IPS DF 19.7 (cell line): ENCODE measurements around the gene PHF2.

Experiments
- DNase-seq: peaks from one replicate; pipeline ENCODE4 v3.0.0-alpha.2; 2013; ENCODE audit warnings: low read depth, low spot score

PHF2 gene

DNA sequence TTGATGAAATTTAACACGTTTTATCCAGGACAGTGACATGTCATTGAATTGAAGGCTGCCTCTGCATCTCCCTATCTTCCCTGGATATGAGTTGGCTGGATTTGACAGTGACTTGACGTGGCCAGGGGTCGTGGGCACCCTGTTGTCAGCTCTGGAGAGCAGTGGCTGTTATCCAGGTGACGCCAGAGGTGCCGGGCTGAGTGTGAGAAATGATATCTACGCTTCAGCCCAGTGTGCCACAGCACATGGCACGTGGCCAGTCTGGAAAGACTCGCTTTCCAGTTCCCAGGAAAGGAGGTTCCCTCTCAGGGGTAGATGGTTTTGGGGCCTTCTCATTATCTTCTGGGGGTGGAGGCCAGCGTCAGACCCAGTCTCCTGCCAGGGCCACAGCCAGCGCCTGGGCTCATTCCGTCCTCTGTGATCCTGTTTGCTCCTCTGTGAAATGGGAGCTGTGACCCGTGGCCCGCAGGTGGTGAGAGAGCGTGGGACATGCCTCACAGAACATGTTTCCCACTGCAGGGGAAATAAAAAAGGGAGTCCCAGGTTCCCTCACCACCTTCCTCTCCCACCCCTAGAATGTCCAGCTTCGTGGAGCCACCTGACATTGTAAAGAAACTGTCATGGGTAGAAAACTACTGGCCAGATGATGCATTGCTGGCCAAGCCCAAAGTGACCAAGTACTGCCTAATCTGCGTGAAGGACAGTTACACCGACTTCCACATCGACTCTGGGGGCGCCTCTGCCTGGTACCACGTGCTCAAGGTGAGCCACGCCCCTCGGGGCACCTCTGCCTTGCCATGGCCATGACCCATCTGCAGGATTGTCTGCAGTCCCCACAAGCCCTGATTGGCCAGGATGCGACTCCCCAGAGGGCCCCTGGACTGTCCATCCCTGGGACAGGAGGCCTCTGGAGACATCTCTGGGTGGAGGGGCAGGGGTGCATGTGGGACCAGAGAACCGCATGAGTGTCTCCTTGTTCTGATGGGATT is 76.5 kb downstream of the PHF2 start:
- DNase-seq, result no peak

DNA sequence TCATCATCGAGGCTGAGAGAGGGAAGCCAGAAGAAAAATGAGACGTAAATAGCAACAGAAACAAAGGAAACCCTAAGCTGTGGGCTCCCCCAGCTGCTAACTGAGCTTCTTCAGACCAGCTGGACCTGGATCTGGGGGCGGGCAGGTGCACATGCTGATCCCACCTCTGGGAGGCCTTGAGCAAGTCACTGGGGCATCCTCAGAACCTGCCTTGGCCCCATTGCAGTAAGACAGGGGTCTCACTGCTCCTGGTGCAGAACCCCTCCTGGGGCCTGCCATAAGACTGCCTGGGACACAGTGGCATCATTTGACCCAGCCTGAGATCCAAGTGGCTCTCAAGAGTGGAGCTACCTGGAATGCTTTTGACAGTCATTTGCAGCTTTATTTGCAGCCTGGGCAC is 77.4 kb downstream of the PHF2 start:
- DNase-seq, result no peak

DNA sequence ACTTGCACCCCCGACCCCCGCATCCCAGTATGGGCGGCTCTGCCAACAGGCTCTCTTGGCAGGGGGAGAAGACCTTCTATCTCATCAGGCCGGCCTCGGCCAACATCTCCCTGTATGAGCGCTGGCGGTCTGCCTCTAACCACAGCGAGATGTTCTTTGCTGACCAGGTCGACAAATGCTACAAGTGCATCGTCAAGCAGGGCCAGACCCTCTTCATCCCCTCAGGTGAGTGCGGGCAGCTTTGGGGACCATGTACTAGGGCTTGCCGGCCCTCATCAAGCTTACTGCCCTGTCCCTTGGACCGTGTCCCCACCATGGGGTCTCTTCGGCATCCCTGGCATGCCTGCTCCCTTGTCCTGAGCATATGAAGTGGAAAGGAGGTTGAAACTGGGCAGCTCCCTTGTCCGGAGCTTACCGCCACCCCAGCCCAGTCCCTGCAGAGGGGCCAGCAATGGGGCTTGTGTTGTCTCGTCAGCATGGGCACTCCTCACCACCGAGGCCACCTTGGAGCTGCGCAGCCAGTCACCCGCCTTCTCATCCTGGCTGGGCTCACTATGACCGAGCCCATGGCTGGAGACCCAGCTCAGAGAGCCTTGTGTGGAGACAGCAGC is 78.1 kb downstream of the PHF2 start:
- no peak for DNase-seq

DNA sequence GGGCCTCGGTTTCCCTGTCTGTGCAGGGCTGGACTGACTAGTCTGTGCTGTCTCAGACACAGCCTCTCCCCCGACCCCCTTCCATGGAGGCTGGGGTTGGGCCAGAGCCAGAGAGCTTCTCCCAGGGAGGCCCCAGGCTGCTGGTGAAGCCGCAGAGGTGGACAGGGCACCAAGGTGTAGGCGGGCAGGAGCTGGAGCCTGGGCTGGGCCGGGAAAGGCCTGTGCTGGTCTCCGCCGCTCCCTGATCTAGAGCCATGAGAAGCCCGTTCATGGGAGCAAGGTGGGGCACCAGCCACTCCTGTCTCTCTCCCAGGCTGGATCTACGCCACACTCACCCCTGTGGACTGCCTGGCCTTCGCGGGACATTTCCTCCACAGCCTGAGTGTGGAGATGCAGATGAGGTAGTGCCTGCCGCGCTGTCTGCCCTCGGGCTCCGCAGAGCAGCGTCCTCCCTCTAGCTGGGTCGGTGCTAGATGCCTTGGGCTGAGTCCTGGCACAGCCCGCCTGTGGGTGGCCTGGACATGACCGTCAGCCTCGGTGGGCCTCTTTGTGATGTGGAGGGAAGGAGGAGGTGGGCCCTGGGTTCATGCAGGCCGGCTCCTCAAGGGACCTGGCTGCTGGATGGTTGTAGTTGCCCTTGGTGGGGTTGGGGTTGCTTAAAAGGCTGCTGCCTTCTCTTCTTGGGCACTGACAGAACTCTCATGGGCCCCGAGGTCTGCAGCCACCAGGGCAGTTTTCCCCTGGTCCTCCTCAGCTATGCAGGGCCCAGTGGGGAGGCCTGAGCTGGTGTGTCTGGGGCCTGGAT is 79.4 kb downstream of the PHF2 start:
- no peak for DNase-seq

DNA sequence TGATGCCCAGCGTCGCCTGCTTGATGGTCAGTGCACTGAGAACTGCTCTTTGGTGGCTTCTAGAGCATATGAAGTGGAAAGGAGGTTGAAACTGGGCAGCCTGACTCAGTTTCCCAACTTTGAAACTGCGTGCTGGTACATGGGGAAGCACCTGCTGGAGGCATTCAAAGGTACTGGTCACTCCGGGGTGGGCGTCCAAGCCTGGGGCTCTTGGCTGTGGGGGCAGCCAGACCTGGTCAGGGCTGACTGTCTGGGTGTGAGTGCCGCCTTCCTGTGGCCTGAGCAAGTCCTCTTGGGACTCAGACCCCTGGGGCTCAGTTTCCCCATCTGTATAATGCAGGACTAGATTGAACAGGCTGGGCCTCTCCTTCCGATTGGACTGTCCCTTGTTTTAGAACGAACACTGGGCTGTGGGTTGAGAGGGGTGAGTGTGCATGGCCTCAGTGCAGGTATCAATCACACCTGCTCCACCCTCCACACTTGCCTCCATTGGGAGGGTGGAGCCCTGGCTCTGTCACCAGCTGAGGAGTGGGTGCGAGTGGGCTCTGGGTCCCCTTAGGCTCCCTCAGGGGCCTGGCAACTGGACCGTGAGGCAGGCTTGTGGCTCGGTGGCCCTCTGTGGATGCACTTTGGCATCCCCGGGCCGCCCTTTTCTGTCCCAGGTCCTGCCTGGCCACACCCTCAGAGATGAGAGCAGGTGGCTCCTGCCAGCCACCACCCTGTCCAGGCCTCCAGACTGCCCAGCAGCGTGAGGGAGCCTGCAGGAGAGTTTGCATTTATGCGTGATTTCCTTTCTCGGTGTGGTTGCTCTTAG is 80.2 kb downstream of the PHF2 start:
- no peak for DNase-seq

DNA sequence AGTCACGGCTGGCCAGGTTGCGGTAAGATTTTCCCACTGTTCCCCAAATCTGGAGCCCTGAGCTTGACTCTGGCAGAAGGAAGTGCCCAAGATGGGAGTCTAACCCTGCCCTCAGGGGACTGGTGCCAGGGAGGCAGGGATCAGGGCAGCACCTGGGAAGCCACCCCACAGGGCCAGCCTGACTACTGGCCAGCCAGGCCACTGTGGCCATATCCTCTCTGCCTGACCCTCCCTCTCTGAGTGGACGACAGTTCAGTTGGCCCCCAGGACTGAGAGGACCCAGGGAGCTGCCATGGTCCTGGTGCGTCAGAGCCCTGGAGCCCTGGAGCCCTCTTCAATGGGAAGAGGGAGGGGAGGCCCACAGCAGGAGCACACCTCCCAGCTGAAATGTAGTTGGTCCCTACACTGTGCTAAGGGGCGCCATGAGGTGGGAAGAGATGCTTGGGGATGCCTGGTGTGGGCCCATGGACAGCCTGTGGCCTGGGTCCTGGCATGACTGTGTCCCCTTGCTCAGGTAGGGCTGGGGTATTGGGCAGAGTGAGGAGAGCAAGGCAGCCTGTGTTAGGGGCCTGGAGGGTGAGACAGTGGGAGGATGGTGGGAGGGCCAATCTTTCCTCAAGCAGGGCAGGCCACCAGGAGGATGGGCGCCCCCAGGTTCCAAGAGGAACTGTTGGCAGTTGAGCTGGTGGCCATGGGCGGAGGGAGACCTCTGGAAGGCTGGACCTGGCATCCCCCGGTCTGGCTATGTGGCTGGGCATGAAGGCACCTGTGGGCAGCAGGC is 81.1 kb downstream of the PHF2 start:
- DNase-seq, result no peak

DNA sequence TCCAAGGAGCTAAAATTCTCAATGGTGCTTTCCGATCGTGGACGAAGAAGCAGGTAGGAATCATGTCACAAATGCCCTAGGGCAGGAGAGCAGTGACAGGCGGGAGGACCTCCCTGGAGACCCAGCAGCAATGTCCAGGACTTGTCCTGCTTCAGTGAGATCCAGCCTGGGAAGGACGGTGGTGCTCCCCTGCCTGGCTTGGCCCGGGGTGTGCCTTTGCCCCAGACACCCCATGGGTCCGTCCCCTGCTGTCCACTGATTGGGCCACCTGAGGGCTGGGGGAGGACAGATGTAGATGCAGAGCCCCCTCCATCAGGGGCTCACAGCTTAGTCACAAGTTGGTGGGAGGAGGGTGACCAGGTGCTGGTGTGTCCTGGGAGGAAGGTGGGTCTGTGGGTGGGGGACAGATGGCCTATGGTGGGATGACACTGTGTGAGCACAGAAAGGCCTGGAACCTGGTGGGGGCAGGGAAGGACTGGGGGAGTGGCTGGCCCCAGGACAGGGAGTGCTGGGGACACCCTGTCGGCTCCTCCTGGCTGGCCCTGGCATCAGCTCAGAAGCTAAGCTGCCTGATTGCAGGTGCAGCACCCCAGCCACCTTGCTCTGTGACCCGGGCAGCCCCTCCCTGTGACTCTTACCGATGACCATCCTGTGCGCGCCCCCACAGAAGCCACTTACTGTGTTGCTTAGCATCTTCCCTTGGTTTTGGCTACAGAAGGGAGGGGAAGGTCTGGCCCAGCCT is 82.0 kb downstream of the PHF2 start:
- no peak for DNase-seq

DNA sequence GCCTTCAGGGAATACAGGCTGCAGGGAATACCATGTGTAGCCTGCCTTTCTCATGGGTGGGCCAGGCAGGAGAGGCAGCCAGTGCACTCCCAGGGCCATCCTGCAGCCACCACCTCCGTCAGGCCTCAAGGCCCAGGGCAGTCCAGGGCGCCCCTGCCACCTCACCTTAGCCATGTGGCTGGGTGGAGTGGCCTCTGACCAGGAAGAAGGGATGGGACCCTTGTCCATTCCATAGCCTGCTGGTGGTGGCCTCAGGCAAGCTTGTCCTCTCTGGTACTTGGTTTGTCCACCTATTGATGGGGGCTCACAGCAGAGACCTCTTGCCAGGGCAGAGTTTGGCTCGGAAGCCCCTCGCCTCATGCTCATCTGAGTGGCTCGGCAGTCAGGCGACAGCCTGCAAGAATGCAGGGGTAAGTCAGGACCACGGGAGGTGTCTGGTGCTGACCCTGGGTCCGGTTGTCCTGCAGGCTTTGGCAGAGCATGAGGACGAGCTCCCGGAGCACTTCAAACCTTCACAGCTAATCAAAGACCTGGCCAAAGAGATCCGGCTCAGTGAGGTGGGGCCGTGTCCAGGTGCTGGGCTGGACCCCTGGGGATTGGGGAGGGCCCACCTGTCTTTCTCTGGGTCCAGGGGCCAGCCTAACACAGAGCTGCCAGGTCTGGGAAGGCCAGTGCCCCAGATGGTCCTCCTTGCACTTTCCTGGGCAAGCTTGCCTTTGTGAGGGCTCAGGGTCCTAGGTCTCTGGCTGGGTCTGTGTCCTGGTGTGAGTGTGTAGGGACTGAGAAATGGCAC is 82.9 kb downstream of the PHF2 start:
- no peak for DNase-seq

DNA sequence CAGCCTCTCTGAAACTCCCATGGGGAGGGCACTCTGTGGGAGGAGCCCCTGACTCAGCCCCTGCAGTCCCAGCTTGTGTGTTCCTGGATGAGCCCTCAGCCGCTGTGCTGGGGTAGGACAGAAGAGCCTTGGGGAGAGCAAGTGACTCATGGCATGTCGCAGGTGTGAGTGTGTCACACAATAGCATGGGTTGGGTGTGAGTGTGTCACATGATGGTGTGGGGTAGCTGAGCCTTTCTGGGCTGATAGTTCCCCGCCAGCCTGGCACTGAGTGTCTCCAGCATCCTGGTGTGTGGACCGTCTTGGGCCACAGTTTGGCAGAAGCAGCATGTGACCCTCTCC is 83.4 kb downstream of the PHF2 start:
- no peak for DNase-seq

DNA sequence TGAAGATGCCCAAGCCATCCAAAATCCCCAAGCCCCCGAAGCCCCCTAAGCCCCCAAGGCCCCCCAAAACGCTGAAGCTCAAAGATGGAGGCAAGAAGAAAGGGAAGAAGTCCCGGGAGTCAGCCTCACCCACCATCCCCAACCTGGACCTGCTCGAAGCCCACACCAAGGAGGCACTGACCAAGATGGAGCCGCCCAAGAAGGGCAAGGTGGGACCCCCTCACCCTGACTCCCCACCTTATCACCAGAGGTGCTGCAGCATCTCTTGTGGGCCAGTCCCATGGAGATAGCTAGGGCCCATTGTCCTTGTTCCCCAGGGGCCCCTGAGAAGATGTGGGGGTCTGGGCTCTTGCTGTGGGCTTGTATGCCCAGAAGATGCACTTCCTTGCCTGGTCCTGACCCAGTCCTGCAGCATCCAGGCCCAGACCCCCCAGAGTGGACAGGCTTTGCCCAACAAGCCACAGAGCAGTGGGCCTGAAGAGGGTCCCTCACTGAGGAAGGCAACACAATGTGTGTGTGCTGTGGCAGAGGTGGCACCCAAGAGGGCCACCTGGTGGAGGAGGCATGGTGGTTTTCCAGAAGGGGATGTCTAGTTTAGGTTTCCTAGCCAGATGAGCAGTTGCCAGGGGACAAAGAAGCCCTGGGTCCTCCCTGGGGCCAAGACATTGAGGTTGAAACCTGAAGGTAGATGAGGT is 84.1 kb downstream of the PHF2 start:
- DNase-seq, result no peak

DNA sequence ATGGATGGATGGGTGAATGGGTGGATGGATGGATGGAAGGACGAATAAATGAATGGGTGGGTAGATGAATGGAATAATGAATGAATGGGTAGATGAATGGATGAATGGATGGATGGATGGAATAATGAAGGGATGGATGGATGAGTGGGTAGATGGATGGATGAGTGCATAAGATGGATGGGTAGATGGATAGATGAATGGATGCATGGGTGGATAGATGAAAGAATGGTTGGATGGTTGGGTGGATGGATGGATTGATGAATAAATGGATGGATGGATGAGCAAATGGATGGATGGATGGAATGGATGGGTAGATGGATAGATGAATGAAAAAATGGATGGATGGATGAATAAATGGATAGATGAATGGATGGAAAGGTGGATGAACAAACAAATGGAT is 85.2 kb downstream of the PHF2 start:
- DNase-seq, result no peak

DNA sequence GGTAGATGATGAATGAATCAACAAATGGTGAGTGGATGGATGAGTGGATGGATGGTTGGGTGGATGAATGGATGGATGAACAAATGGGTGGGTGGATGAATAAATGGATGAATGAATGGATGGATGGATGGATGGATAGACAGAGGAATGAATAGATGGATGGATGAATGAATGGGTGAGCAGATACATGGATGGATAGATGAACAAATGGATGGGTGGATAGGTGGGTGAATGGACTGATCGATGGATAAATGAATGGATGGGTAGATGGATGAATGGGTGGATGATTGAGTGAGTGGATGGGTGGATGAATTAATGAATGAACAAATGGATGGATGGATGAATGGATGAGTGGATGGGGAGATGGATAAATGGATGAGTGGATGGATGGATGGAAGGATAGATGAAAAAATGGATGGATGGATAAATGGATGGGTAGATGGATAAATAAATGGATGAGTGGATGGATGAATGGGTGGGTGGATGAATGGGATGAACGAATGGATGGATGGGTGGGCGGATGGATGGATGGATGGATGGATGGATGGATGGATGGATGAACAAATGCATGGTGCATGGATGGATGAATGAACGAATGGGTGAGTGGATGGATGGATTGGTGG is 85.7 kb downstream of the PHF2 start:
- DNase-seq, result no peak

DNA sequence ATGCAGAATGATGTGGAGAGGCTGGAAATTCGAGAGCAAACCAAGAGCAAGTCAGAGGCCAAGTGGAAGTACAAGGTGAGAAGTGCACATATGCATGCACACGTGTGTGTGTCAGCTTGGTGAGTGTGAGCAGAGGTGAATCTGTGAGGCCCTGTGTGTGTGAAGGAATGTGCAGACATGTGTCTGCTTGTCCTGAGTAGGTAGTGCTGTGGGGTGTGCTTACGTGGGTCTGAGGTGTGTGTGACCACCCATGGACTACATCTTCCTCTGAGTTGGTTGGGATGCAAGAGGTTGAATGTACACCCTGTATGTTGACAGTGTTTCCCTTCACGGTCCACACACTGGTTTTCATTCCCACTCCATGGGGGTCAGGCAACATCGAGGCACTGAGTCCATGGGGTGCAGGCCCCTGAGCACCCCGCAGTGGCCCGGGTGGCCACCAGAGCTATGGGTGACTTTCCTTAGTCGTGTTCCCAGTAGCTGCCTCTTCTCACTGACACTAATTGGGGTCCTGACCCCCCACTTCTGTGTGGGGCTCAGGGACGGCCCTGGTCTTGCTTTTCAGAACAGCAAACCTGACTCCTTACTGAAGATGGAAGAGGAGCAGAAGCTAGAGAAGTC is 86.7 kb downstream of the PHF2 start:
- no peak for DNase-seq

DNA sequence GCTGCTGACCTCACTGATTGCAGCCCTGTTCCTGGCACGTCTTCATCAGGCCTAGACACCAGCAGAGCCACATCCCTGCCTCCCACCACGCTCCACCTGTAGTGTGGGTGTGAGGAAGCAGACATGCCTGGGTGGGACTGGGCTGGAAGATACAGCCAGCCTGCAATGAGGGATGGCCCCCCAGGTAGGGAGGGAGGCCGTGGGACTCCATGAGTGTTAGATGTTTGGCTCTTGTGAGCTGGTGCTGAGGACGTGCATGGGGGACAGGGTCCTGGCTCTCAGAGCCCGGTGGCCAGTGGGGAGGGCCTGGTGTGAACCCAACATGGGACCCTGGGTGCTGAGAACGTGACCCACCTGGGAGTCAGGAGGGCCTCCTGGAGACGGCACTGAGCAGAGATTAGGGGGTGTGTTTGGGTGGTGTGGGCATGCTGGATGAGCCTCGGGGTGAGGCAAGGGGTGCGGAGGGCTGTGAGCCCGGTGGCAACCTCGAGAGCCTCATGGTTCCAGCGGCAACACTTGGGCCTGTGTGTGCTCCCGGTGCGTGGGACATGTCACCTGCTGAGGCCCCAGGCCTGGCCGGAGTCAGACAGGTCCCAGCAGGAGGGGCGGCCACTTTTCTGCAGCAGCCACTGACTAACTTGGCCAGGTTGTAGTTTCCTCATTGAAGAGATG is 87.6 kb downstream of the PHF2 start:
- no peak for DNase-seq

DNA sequence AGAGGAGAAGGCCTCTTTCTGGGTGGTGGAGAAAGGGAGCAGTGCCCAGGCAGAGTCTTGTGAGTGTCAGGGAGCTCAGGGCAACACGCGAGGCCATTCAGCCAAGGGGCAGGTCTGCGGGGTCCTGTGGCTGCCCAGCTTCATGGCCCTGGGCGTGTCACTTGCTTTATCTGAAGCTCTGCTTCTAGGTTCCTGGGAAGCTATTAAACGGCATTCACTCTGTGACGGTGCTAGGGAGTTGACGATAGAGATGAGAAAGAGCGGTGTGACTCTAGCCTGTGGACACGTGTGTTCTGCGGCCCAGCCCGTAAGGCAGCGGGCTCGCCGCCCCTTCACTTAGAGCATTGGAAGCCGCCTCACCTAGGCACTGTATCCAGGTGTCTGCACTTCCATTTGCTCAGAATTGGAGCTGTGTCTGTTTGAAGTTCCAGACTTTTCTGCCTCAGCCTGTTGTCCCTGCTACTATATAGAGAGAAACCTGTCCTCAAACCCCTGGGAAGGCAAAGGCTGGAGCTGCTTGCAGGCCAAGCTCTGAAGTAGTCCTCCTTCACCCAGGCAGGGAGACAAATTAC is 88.3 kb downstream of the PHF2 start:
- DNase-seq, result no peak

DNA sequence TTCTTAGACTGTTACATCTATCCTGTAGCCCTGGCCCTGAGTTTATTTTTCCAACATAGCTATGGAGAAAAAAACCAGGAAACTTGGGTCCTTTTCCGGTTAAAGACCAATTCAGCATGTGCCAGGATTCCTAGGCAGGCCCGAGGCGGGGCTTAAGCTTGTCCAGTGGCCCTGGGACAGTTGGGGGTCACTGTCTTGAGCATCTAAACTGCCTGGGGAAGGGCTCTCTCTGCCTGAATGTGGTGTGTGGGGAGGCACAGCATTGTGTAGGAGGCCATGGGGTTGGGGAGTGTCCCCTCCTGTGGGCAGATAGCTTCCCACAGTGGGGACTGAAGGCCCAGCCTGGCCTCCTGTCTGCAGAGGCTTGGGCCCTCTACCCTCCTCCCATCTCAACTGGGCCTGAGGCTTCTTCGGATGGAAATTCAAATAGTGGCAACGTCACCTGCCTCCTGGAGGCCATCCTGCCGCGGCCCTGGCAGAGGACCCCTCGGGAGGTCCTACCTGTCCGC is 88.8 kb downstream of the PHF2 start:
- DNase-seq, result no peak
